Measurements from ENCODE around the gene NTRK2.

Gene NTRK2

GRCh38 chr9:85021686-85022085 is 352.2 kb downstream of the NTRK2 start:
- DNase-seq (ENCODE audit: low read depth in 2 of 2) = no peak

DNA sequence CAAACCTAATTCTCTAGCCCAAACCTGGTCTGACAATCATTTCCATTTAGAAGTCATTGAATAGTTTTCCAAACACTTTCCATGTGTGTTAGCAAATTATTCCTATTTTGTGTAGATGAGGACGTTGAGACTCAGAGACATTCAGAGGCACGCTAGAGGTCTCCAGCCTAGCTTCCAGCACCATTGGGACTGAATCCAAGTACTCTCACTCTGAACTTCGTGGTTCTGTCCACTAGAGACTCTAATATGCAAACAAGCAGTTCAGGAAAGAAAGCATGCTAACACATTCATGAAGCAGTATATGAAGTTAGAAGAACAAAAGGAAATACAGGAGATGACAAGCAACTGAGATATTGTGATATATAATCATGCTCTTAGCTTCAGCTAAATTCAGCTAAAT is 354.8 kb downstream of the NTRK2 start:
- DNase-seq (ENCODE audit: low read depth in 2 of 2) = no peak

- DNase-seq (ENCODE audit: low read depth in 2 of 2) = no peak
These were observed 356.1 kb downstream of the NTRK2 start for GRCh38 chr9:85025638-85026037.

DNA sequence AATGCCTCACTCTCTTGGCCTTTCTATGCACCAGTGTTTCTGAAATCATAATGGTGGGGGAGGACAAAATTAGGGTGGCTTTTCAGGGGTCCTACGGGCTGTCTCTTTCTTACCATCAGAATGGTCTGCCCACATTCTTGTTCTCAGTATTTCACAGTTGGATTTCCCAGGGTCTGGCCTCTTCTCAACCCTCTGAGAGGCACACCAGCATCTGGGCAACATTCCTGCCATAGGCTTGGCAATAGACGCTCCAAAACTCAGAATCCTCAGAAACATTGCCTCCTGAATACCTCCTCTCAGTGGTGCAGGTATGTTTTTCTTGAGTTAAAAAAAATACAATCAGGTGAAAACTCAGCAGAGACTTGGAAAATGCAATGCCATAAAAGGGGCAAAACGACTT is 358.3 kb downstream of the NTRK2 start:
- DNase-seq (ENCODE audit: low read depth in 2 of 2) = no peak

GRCh38 chr9:85030316-85030715 is 360.8 kb downstream of the NTRK2 start:
- DNase-seq (ENCODE audit: low read depth in 2 of 2) = no peak

GRCh38 chr9:85036496-85036895 is 367.0 kb downstream of the NTRK2 start:
- no peak for DNase-seq (ENCODE audit: low read depth in 2 of 2)

DNA sequence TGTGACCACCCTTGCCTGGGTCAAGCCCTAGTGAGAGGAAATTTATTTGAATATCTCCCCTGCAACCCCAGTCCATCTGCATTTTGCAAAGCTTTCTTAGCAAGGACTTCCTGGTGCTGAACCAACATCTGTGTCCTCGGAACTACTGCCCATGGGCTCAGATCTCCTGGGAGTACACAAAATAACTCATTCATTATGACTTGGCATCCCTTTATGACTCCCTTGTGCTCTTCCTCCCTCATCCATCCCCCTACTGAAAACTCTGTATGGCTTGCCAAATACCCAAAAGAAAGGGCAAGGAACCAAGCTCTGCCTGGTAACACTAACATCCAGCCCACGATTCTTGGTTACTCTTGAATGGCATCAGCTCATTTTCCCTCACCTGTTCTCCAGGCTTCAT is 368.5 kb downstream of the NTRK2 start:
- no peak for DNase-seq (ENCODE audit: low read depth in 2 of 2)

DNA sequence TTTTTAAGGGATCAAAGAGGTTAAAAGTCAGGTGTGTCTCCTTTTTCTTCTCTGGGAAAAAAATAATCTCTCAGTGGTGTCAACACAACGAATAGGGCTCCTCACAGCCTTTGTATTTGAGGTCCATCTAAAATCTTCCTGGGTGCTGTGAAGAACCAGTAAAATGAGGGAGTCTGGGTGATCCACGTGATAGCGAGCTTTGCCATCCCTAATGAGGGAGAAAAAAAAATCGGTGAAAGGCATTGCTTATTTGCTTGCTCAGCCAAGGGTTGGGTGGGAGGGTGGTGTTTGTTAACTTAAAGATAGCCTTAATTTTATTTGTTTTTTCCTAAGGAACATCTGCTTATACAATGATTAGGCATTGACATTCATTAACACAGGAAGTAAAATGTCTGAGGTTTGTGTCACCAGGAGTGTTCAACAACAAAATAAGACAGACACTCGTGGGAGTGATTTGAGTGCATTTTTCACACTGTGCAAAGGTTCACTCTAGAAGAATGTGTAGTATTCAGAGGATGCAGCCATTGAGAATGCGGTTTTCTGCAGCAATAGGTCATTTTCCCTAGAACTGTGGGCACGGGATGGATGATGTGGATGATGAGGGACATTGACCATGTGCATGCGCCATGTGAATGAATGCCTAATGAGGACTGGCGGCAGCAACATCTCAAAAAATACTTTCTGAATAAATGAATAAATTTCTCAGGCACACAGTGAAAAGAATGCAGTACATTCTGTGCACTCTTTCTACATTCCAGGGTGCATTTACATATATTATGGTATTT is 369.5 kb downstream of the NTRK2 start:
- no peak for DNase-seq (ENCODE audit: low read depth in 2 of 2)

DNA sequence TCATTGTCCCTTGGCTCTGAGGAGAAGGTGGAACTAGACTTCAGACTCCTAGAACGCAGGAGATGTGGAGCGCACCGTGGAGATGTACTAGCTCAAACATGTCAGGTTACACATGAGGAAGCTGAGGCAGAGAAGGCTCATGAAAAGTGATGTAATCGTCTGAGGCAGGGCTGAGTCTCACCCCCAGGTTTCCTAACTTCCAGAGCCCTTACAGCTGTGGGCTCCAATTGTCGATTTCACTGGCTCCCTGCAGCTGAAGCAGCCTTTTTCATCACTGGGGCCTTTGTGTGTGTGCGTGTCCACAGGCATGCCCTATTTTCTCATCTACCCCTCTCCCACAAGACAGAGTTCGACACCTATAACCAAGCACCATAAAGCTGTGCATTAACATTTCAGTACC is 370.6 kb downstream of the NTRK2 start:
- DNase-seq (ENCODE audit: low read depth in 2 of 2) = no peak

DNA sequence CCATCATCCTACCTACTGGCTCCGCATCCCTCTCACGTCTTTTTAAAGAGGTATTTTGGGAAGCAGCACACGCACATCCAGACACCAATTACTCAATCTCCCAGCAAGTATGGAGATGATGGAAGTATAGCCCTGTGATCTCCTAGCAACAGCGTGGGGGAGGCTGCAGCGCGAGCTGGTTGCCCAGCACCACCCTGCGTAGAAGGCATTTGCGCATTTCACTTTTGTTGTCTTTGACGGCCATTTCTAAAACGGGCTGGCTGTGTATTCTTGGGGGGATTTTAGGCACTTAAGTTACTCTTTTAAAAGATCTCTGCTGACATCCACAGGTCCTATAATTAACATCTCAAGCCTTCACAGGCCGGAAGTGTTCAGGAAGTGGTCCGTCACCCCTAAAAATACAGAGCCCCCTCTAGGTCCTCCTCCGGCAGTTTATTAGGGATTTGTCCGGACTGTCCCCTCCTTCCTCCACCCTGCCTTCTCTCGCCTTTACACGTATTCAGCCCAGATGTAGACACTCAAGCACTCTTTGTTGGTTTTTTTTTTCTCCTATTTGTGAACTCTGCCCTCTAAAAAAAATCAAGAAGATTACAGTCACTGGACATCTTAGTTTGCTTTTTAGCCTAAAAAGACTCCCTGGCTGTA is 371.4 kb downstream of the NTRK2 start:
- DNase-seq (ENCODE audit: low read depth in 2 of 2) = no peak

- DNase-seq (ENCODE audit: low read depth in 2 of 2) = no peak
These were observed 372.1 kb downstream of the NTRK2 start for GRCh38 chr9:85041466-85042137.

- DNase-seq (ENCODE audit: low read depth in 2 of 2) = no peak
These were observed 373.6 kb downstream of the NTRK2 start for GRCh38 chr9:85042981-85043647.

GRCh38 chr9:85045271-85045670 is 375.7 kb downstream of the NTRK2 start:
- no peak for DNase-seq (ENCODE audit: low read depth in 2 of 2)

- no peak for DNase-seq (ENCODE audit: low read depth in 2 of 2)
These were observed 376.9 kb downstream of the NTRK2 start for GRCh38 chr9:85046475-85046874.

DNA sequence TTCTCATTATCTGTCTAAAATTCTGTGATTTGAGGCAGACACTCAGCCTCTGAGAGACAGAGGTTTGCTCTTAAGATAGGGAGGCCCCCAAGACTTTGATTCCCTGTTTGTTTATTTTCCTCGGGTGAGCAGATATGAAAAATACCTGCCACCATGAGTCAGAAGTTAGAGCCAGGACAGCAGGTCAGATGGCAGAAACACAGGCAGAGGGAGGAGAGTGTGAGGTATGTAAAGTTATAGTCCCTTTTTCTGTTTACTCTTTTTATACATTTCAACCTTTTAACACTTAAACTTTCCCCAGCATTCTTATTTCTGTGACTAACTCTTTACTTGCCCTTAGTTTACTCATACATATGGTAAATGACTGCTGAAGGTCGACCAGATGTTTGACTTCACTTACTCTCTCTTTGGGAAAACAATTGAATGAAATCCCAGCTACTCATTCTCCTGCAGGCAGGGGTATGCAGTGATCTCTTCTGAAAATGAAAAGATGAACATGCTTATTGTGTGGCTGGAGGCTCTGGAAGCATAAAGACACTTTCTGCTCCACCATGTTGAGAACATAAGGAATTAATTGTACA is 383.8 kb downstream of the NTRK2 start:
- no peak for DNase-seq (ENCODE audit: low read depth in 2 of 2)

- DNase-seq (ENCODE audit: low read depth in 2 of 2) = no peak
These were observed 384.5 kb downstream of the NTRK2 start for GRCh38 chr9:85054017-85054416.

GRCh38 chr9:85055506-85056202 is 386.1 kb downstream of the NTRK2 start:
- no peak for DNase-seq (ENCODE audit: low read depth in 2 of 2)

DNA sequence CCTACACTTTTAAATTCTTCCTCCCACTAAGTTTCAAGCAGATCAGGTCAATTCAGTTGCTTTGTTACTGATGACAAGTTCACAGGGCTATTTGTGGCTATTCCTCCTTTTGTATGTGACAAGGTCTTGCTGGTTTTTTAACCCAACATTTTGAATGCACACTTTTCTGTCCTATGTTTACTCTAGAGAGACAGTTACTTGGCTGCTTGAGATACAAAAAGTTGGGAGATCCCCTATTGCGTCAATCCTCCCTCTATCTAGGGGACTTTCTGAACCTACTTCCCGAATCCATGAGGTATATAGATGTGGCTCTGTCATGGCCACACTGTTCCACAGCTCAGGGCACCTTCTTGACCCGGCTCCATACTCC is 386.7 kb downstream of the NTRK2 start:
- no peak for DNase-seq (ENCODE audit: low read depth in 2 of 2)

DNA sequence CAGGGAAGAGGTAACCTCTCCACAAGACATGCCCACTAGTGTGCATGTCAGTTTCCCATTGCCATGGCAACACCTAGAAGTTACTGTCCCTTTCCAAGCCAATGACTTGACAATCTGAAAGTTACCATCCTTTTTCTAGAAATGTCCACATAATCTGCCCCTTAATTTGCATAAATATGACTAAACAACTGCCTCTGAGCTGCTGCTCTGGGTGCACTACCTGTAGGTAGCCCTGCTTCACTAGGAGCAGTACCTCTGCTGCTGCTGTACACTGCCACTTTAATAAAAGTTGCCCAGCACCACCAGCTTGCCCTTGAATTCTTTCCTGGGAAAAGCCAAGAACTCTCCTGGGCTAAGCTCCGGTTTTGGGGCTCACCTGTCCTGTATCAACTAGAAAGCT is 392.4 kb downstream of the NTRK2 start:
- DNase-seq (ENCODE audit: low read depth in 2 of 2) = no peak

DNA sequence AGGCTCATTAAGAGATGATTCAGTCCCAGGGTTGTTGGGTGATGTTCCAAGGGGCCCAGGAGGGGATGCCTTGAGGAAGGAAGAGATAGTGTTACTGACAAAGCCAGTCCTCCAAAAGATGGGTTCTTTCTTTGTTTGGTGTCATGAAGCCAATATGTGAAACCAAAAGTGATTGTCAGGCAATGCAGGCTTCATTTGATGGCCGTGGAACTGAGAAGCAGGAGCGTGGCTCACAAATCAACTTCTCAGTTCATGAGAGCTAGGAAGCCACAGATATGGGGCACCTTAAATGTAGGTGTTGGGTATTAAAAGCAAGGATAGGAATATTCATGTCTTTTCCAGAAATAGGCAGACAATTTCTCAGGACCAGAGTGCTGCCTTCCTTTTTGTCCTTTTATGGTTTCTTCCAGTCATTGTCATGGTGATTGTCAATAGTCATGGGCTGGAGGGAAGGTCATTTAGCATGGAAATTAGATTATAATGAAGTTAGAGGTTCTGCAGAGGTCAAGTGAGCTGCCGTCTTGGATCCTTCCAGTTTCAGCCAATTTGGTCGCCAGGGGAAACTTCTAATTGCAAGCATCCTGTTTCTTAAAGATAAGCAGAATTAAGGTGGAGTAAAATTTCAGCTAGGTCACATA is 393.0 kb downstream of the NTRK2 start:
- no peak for DNase-seq (ENCODE audit: low read depth in 2 of 2)

GRCh38 chr9:85064811-85065371 is 395.4 kb downstream of the NTRK2 start:
- no peak for DNase-seq (ENCODE audit: low read depth in 2 of 2)
